Neural cell (in vitro differentiated cells): ENCODE results near the gene PARD6A.

Experiments used
- CTCF ChIP-seq: fragments of 450-650 bp; IDR thresholded peaks from 2 replicates; pipeline ENCODE4 v1.5.1; 2014; ENCODE audit warnings: antibody characterized with exemption, mild to moderate bottlenecking, moderate library complexity; ENCODE audit not compliant: poor library complexity, severe bottlenecking
- EP300 ChIP-seq: fragments of 450-650 bp; conservative IDR thresholded peaks from 2 replicates; pipeline ENCODE4 v1.6.1; 2014; ENCODE audit warnings: antibody characterized with exemption, mild to moderate bottlenecking, moderate library complexity; ENCODE audit not compliant: poor library complexity, severe bottlenecking
- EZH2 ChIP-seq: fragments of 200-600, 300-800 bp; shearing (Covaris generic), sonication (generic); IDR thresholded peaks from 2 replicates; pipeline ENCODE4 v1.6.1; 2014; ENCODE audit warnings: antibody characterized with exemption, low read length, borderline replicate concordance, mild to moderate bottlenecking; ENCODE audit not compliant: insufficient read depth, poor library complexity, severe bottlenecking
- POLR2AphosphoS5 ChIP-seq: IDR thresholded peaks from 2 replicates; pipeline ENCODE4 v1.6.1; 2012
- SMC3 ChIP-seq: fragments of 450-650 bp; conservative IDR thresholded peaks from 2 replicates; pipeline ENCODE4 v1.6.1; 2014; ENCODE audit warnings: antibody characterized with exemption, mild to moderate bottlenecking, moderate library complexity; ENCODE audit not compliant: poor library complexity
- TAF1 ChIP-seq: IDR thresholded peaks from 2 replicates; pipeline ENCODE4 v1.6.1; 2012; ENCODE audit warnings: low read depth

DNA sequence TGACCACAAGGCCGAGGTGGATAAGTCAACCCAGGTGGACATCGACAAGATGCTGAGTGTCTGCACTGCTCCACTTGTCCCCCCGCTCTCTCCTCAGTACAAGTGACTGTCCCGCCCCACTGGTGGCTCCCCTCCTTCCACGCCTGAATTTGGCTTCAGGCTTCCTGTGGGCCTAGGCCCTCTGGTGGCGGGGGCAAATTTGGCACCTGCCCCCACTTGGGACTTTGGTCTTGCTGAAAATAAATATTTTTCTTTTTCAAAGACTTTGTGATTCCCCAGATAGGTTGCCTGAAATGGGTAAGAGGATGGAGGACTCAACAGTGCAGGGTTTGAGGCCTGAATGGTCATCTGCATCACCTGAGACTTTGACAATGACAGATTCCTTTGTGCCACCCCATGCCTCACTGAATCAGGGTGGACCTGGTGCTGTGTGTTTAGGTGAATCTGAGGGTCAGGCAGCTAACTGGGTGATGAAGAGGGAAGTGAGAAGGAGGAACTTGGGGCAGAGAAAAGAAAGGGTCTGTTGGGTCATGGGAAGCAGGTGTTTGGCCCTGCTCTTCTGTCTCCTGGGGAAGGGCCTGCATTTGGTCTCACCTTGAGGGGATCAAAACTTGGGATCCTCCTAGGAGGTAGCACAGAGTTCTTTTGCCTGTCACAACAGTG is 7.9 kb downstream of the PARD6A start:
- TF ChIP-seq EZH2: no peak
- no peak for TF ChIP-seq POLR2AphosphoS5
- TF ChIP-seq SMC3: no peak
- no peak for TF ChIP-seq CTCF
- no peak for TF ChIP-seq EP300
- TF ChIP-seq TAF1: no peak
